Measurements from ENCODE around the gene MTMR4.

The MTMR4 gene

DNA sequence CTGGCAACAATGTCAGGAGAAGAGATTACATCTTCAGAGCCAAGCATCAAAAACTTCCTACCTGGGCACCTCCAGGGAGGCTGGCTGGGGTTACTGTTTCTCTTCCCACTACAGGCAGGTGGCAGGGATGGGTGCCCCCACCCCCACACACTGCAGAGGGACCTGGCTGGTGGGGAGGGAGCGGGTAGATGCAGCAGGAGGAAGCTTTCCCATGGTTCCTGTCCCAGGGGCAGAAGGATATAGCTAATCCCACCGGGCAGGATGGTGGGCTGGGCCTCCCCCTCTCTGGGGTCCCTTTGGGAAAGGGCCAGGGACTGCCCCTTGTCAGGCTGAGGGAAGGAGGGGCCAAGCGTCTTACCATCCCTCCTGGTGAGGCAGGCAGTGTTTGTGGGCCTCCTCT is 16.7 kb upstream of the MTMR4 start:
- H2AFZ ChIP-seq (ENCODE audit: low read length): no peak overlapping the region
- H3K9me3 ChIP-seq (replicated peaks; ENCODE audit: insufficient read depth, low read length): no peaks in the 10 kb centered on the region
- H3K36me3 ChIP-seq (replicated peaks; ENCODE audit: insufficient read depth, low read length): no peaks in the 10 kb centered on the region
- no peak overlapping the region for H3K27ac ChIP-seq (ENCODE audit: low read length)
- H3K79me2 ChIP-seq (ENCODE audit: low read length): no peaks in the 10 kb centered on the region
- TF ChIP-seq EZH2 (optimal IDR thresholded peaks at IDR 0.05; ENCODE audit: low read depth, low read length): no peak
- no peak for TF ChIP-seq EZH2phosphoT487 (IDR thresholded peaks at IDR 0.05; ENCODE audit: low read length)
- TF ChIP-seq, protein P1, sequence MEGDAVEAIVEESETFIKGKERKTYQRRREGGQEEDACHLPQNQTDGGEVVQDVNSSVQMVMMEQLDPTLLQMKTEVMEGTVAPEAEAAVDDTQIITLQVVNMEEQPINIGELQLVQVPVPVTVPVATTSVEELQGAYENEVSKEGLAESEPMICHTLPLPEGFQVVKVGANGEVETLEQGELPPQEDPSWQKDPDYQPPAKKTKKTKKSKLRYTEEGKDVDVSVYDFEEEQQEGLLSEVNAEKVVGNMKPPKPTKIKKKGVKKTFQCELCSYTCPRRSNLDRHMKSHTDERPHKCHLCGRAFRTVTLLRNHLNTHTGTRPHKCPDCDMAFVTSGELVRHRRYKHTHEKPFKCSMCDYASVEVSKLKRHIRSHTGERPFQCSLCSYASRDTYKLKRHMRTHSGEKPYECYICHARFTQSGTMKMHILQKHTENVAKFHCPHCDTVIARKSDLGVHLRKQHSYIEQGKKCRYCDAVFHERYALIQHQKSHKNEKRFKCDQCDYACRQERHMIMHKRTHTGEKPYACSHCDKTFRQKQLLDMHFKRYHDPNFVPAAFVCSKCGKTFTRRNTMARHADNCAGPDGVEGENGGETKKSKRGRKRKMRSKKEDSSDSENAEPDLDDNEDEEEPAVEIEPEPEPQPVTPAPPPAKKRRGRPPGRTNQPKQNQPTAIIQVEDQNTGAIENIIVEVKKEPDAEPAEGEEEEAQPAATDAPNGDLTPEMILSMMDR (IDR thresholded peaks at IDR 0.05; ENCODE audit: low read length): no peak
- no peaks in the 10 kb centered on the region for H4K20me1 ChIP-seq (ENCODE audit: insufficient read depth, low read length)
- H3K4me2 ChIP-seq (ENCODE audit: low read depth, low read length): peak overlapping the region; percentile 81; the same call in 1 of the 2 replicates
- H3K4me1 ChIP-seq (ENCODE audit: low read length): peaks cover 7% of the 10 kb centered on the region; the same call in 1 of the 2 replicates
- no peak overlapping the region; the same call in 1 of the 2 replicates for H3K4me3 ChIP-seq (ENCODE audit: low read length)
- H3K9ac ChIP-seq (ENCODE audit: low read length): no peak overlapping the region
- no peaks in the 10 kb centered on the region for H3K9me2 ChIP-seq (replicated peaks; ENCODE audit: insufficient read depth, low read length)
- no peak for DNase-seq
- H3K27me3 ChIP-seq (replicated peaks; ENCODE audit: insufficient read depth, low read length): peaks cover 32% of the 10 kb centered on the region
- no peaks in the 10 kb centered on the region for H3F3A ChIP-seq (ENCODE audit: insufficient read depth, low read length)

DNA sequence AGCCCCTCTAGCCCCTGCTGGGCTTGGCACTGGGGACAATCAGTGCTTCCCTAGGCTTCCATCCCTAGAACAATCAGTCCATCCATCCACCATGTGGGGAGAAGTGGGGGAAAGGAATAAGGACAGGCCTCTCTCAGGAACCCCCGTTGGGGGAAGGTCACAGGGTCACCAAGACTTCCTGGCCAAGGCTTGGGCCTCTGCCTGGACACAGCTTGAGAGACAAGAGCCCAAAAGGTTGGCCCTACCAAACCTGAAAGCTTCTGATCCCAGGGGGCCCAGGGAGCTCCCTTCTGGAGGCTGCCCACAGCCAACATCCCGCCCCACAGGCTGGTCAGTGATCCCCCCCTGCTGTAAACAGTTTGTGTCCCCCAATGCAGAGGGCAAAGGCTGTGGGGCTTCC is 16.2 kb upstream of the MTMR4 start:
- H3K9ac ChIP-seq (ENCODE audit: low read length): no peak overlapping the region
- H4K20me1 ChIP-seq (ENCODE audit: insufficient read depth, low read length): no peaks in the 10 kb centered on the region
- H3K9me2 ChIP-seq (replicated peaks; ENCODE audit: insufficient read depth, low read length): no peaks in the 10 kb centered on the region
- no peak overlapping the region for H3K27ac ChIP-seq (ENCODE audit: low read length)
- no peak overlapping the region for H3K4me3 ChIP-seq (ENCODE audit: low read length)
- H2AFZ ChIP-seq (ENCODE audit: low read length): no peak overlapping the region
- H3K9me3 ChIP-seq (replicated peaks; ENCODE audit: insufficient read depth, low read length): no peaks in the 10 kb centered on the region
- H3F3A ChIP-seq (ENCODE audit: insufficient read depth, low read length): no peaks in the 10 kb centered on the region
- no peak for TF ChIP-seq EZH2phosphoT487 (IDR thresholded peaks at IDR 0.05; ENCODE audit: low read length)
- no peak for TF ChIP-seq EZH2 (optimal IDR thresholded peaks at IDR 0.05; ENCODE audit: low read depth, low read length)
- no peak for DNase-seq
- no peak overlapping the region for H3K4me2 ChIP-seq (ENCODE audit: low read depth, low read length)
- H3K36me3 ChIP-seq (replicated peaks; ENCODE audit: insufficient read depth, low read length): no peaks in the 10 kb centered on the region
- peaks cover 32% of the 10 kb centered on the region for H3K27me3 ChIP-seq (replicated peaks; ENCODE audit: insufficient read depth, low read length)
- H3K4me1 ChIP-seq (ENCODE audit: low read length): peaks cover 7% of the 10 kb centered on the region; the same call in 1 of the 2 replicates
- no peaks in the 10 kb centered on the region for H3K79me2 ChIP-seq (ENCODE audit: low read length)

- no peaks in the 10 kb centered on the region for H3F3A ChIP-seq (ENCODE audit: insufficient read depth, low read length)
- H3K9me2 ChIP-seq (replicated peaks; ENCODE audit: insufficient read depth, low read length): no peaks in the 10 kb centered on the region
- TF ChIP-seq, protein P1 (IDR thresholded peaks at IDR 0.05; ENCODE audit: low read length): no peak
- no peak overlapping the region for H3K9ac ChIP-seq (ENCODE audit: low read length)
- H3K36me3 ChIP-seq (replicated peaks; ENCODE audit: insufficient read depth, low read length): no peaks in the 10 kb centered on the region
- H3K79me2 ChIP-seq (ENCODE audit: low read length): no peaks in the 10 kb centered on the region
- no peaks in the 10 kb centered on the region for H3K9me3 ChIP-seq (replicated peaks; ENCODE audit: insufficient read depth, low read length)
- no peak overlapping the region for H2AFZ ChIP-seq (ENCODE audit: low read length)
- H3K4me2 ChIP-seq (ENCODE audit: low read depth, low read length): no peak overlapping the region
- H3K4me3 ChIP-seq (ENCODE audit: low read length): no peak overlapping the region
- no peak overlapping the region for H3K27ac ChIP-seq (ENCODE audit: low read length)
- H3K27me3 ChIP-seq (replicated peaks; ENCODE audit: insufficient read depth, low read length): peaks cover 32% of the 10 kb centered on the region
- H4K20me1 ChIP-seq (ENCODE audit: insufficient read depth, low read length): no peaks in the 10 kb centered on the region
- H3K4me1 ChIP-seq (ENCODE audit: low read length): peaks cover 7% of the 10 kb centered on the region; the same call in 1 of the 2 replicates
- DNase-seq: no peak
These were observed 14.8 kb upstream of the MTMR4 start for GRCh38 chr17:58529275-58529674.

DNA sequence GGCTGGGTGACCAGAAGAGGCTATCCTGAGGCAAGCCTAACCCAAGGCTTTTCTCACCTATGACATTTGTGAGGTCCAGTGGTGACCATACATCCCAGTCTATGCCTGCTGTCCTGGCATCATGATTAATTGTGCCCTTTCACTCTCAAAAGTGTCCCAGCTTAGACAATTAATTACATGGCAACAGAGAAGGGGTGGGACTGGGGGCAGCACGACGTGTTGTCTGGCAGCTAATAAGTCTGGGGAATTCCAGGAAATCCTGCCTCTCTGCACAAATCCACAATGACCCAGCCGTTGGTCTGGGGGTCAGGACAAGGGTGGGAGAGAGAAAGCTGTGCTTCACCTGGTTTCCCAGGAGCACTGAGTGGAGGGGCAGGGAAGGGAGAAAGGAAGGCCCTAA is 14.0 kb upstream of the MTMR4 start:
- no peaks in the 10 kb centered on the region for H4K20me1 ChIP-seq (ENCODE audit: insufficient read depth, low read length)
- H3K27ac ChIP-seq (ENCODE audit: low read length): no peak overlapping the region
- H2AFZ ChIP-seq (ENCODE audit: low read length): no peak overlapping the region
- H3K27me3 ChIP-seq (replicated peaks; ENCODE audit: insufficient read depth, low read length): peaks cover 30% of the 10 kb centered on the region
- DNase-seq: no peak
- no peak overlapping the region for H3K9ac ChIP-seq (ENCODE audit: low read length)
- TF ChIP-seq EZH2 (optimal IDR thresholded peaks at IDR 0.05; ENCODE audit: low read depth, low read length): no peak
- TF ChIP-seq EZH2phosphoT487 (IDR thresholded peaks at IDR 0.05; ENCODE audit: low read length): no peak
- TF ChIP-seq, protein P1 (IDR thresholded peaks at IDR 0.05; ENCODE audit: low read length): no peak
- no peaks in the 10 kb centered on the region for H3K9me3 ChIP-seq (replicated peaks; ENCODE audit: insufficient read depth, low read length)
- no peak overlapping the region for H3K4me3 ChIP-seq (ENCODE audit: low read length)
- no peaks in the 10 kb centered on the region for H3F3A ChIP-seq (ENCODE audit: insufficient read depth, low read length)
- H3K79me2 ChIP-seq (ENCODE audit: low read length): no peaks in the 10 kb centered on the region
- no peaks in the 10 kb centered on the region for H3K36me3 ChIP-seq (replicated peaks; ENCODE audit: insufficient read depth, low read length)
- no peak overlapping the region for H3K4me2 ChIP-seq (ENCODE audit: low read depth, low read length)
- peaks cover 7% of the 10 kb centered on the region; the same call in 1 of the 2 replicates for H3K4me1 ChIP-seq (ENCODE audit: low read length)
- H3K9me2 ChIP-seq (replicated peaks; ENCODE audit: insufficient read depth, low read length): no peaks in the 10 kb centered on the region

Measured in MM.1S (cell line).